Heart left ventricle (tissue), 13 donors: Measurements from ENCODE around the gene SMYD5.

Experiments
- POLR2A ChIP-seq, 2 donors: fragments of 450-650 bp; IDR thresholded peaks; one replicate each; pipeline ENCODE4 v1.6.1; 2017; ENCODE audit warnings: antibody characterized with exemption in 2 of 2, mild to moderate bottlenecking in 2 of 2, moderate library complexity in 2 of 2
- TF ChIP-seq, protein P1 (sequence below), 12 donors: fragments of 200-600 bp; sonication (generic) in 4 of 12; IDR thresholded peaks; one replicate each; pipeline versions ENCODE4 v1.5.0 to v1.8.0; 2018 to 2022; ENCODE audit warnings: antibody characterized with exemption in 12 of 12, mild to moderate bottlenecking in 5 of 12
- donor health status: ischemic (EF 13 %, LVEDD 7.1; RV severe dilation, severe dysfunction).
- donor health status: DM: no; HTN: yes; CAD: no.
- donor health status: DM: no; HTN: no; CAD: no.
- donor health status: ischemic (EF 25% LVEDD 6.9; RV normal size, moderate dysfunction).
- donor health status: ischemic (EF 25% LVEDD 5.7; RV mildly dilated, moderate dysfunction).
- donor health status: ischemic (EF 35%, LVEDD 5.7; RV mildly dilated, moderate dysfunction).
- donor health status: nonischemic (EF 11% LVEDD 7.7; RV severe dilation, severe dysfunction).
- donor health status: DM: yes; HTN: yes; CAD: no.
- donor health status: PGD.
- donor health status: ischemic (EF 29% LVEDD 5.4; RV normal size, mild dysfunction).
- donor health status: nonischemic (EF 23%, LVEDD 6.1; RV moderate dilation, normal function).

DNA sequence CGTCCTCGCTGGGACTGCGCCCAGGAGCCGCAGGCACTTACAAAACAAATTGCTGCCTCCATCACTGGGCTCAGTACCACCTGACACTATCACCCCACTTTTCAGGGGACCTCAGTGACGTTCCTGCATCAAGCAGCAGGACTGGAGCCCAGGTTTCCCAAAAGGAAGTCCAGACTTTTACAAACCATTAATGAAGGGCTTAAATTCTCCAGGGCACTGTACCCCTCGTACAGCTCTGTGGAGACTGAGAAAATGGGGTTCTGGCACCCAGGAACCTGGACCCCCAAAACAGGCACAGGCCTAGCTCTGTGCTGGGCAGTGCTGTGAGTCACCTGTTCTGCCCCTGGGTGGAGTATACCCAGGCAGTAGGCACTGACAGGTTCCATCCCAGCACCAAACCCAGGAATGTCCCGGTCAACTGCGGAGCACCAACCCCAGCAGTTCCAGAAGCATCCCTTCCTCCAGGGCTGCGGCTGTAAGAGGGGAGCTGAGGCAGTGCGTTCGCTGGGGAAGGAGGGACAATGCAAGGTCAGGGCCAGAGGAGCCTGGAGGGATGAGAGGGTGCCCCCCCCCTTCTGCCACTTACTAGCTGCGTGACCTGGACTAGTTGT is 36.3 kb upstream of the SMYD5 start:
- TF ChIP-seq, protein P1, sequence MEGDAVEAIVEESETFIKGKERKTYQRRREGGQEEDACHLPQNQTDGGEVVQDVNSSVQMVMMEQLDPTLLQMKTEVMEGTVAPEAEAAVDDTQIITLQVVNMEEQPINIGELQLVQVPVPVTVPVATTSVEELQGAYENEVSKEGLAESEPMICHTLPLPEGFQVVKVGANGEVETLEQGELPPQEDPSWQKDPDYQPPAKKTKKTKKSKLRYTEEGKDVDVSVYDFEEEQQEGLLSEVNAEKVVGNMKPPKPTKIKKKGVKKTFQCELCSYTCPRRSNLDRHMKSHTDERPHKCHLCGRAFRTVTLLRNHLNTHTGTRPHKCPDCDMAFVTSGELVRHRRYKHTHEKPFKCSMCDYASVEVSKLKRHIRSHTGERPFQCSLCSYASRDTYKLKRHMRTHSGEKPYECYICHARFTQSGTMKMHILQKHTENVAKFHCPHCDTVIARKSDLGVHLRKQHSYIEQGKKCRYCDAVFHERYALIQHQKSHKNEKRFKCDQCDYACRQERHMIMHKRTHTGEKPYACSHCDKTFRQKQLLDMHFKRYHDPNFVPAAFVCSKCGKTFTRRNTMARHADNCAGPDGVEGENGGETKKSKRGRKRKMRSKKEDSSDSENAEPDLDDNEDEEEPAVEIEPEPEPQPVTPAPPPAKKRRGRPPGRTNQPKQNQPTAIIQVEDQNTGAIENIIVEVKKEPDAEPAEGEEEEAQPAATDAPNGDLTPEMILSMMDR (IDR thresholded peaks at IDR 0.05) = peak in 3 of 12 donors; percentile 15 to 25 (median 20)
- no peak for TF ChIP-seq POLR2A (IDR thresholded peaks at IDR 0.05)
